Mucosa of rectum (tissue), 2 donors: Measurements from ENCODE around the gene TANGO2.

ENCODE experiments used
- H3K27ac ChIP-seq, 2 donors: one replicate each; pipeline ENCODE4 v1.7.0; 2013; ENCODE audit warnings: inconsistent platforms in 2 of 2, low read depth in 2 of 2, low read length in 2 of 2
- H3K27me3 ChIP-seq, 2 donors: one replicate each; pipeline ENCODE4 v1.7.0; 2013; ENCODE audit warnings: low read length in 2 of 2; ENCODE audit not compliant: control insufficient read depth in 2 of 2, insufficient read depth in 2 of 2
- H3K36me3 ChIP-seq, 2 donors: one replicate each; pipeline ENCODE4 v1.7.0; 2013; ENCODE audit warnings: low read length in 2 of 2; ENCODE audit not compliant: control insufficient read depth in 2 of 2, insufficient read depth in 2 of 2
- H3K4me1 ChIP-seq, 2 donors: one replicate each; pipeline ENCODE4 v1.7.0; 2013; ENCODE audit warnings: low read length in 2 of 2, mild to moderate bottlenecking in 1 of 2; ENCODE audit not compliant: control insufficient read depth in 2 of 2, insufficient read depth in 2 of 2
- H3K4me3 ChIP-seq, 2 donors: one replicate each; pipeline ENCODE4 v1.7.0; 2013; ENCODE audit warnings: low read length in 2 of 2
- H3K9ac ChIP-seq, 2 donors: one replicate each; pipeline ENCODE4 v1.7.0; 2013; ENCODE audit warnings: low read length in 2 of 2, low read depth in 1 of 2, mild to moderate bottlenecking in 1 of 2
- H3K9me3 ChIP-seq, 2 donors: one replicate each; pipeline ENCODE4 v1.7.0; 2013; ENCODE audit warnings: low read length in 2 of 2; ENCODE audit not compliant: control insufficient read depth in 2 of 2
- donor health status: healthy.
- donor health status: Normal muscosa, but diverticular disease.

TANGO2 gene

DNA sequence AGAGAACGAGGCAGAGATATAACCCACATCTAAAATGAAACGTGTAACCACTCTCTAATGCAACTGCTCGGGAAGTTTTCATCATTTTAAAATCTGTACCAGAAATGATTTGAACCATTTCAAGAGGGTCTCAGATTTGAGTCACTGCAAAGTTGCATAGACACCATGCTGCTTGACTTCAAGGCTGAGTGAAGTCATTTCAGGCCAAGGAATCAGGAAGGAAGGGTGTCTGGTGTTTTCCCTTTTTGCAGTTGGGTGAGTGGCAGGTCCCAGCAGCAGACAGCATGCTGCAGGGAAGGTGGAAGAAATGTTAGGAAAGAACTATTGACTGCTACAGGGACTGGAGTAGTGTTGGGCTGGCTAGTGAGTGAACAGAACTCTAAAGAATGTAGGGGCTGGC is 16.5 kb downstream of the TANGO2 start:
- Histone ChIP-seq H3K9ac (no peak overlapping the region), H3K27ac (no peak overlapping the region)

DNA sequence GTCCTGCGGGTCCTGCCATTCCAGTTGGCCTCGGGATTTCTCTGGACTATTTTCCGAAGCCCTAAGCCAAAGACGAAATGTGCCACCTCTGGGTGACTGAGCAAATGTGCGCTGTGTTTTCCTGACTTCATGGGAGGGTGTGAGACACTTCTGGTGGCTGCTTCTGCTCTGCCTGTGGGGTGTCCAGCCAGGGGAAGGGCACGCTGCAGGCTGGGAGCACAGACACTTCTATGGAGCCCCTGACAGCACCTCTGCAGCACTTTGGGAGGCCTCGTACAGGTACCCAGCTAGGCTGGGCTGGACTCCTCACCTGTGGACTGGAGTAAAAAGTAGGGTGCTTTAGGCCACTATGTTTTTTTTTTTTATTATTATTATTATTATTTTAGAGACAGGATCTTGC is 17.7 kb downstream of the TANGO2 start:
- Histone ChIP-seq H3K9ac (no peak overlapping the region), H3K4me1 (no peaks in the 10 kb centered on the region), H3K27me3 (no peaks in the 10 kb centered on the region), H3K4me3 (no peak overlapping the region), H3K36me3 (peaks cover 15 to 19% of the 10 kb centered on the region in 2 donors), H3K27ac (no peak overlapping the region), H3K9me3 (no peaks in the 10 kb centered on the region)

More for the DNA sequence above, 16.5 kb downstream of the TANGO2 start:
- Histone ChIP-seq H3K4me3 (no peak overlapping the region), H3K36me3 (peaks cover 9 to 11% of the 10 kb centered on the region in 2 donors), H3K9me3 (no peaks in the 10 kb centered on the region), H3K4me1 (peaks cover under 1 to 10% of the 10 kb centered on the region in 2 donors), H3K27me3 (no peaks in the 10 kb centered on the region)

DNA sequence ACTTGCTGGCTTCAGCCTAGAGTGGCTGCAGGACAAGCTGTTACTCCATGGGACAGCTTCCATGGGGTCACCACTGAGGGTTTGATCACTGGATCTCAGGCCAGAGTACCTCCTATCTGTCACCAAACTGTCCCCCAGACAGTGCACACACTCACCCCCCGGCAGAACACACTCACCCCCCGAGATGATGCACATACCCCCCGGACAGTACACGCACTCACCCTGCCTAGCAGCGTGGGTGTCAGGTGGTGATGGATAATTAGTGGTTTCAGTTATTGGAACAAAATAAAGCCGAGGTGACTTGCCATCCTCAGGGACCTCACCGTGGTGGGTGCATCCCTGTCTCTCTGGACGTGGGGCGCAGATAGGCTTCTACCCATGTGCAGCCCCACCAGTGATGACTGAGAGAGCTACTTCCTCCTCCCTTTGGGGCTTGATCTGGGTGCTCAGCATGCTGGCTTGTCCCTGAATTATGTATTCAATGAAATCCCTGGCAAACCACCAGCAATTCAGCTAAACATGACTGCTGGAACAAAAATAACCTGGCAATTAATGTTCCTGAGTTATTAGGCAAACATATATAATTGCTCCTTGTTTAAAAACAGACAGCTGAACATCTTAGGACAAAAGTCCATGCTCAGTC is 18.9 kb downstream of the TANGO2 start:
- Histone ChIP-seq H3K9ac (no peak overlapping the region), H3K27me3 (no peaks in the 10 kb centered on the region), H3K4me3 (no peak overlapping the region), H3K4me1 (no peaks in the 10 kb centered on the region), H3K9me3 (no peaks in the 10 kb centered on the region), H3K27ac (no peak overlapping the region), H3K36me3 (peaks cover 20 to 29% of the 10 kb centered on the region in 2 donors)

DNA sequence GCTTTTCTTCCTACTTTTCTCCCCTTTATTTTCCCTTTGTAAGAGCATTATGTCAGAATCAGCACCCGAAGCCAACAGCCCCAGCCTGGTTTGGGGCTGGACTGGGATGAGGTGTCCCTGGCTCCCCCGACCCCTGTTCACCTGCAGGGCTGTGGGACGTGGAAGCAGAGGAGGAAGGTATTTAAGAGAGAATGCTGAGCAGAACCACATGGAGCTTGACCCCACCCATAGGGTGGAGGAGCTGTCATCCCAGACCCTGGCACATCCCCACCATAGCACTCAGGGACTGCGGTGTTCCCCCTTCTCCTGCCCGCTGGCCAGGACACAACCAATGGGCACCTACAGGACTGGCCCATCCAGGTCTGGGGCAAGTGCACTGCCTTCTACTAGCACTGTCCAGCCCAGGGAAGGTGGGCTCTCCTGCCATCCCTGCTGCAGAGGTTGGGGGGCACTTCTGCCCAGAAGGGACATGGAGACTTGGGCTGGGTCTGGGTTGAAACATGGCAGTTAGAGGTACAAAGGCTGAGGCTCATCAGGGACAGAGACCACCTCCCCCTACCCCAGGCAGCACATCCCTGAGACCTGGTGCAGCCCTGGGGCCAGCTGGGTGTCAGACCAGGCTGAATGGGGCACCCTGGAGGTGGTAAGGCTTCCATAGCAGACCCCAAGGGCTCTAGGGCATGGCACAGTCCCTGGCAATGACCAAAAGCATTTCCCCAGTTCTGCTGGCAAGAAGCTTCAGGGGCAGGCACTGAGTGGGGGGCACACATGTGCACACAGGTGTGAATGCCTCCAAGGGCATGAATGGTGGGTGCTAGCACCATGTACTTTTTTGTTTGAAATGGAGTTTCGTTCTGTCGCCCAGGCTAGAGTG is 19.7 kb downstream of the TANGO2 start:
- Histone ChIP-seq H3K27ac (no peak overlapping the region), H3K4me3 (no peak overlapping the region), H3K9me3 (no peaks in the 10 kb centered on the region), H3K9ac (no peak overlapping the region), H3K27me3 (no peaks in the 10 kb centered on the region), H3K36me3 (peaks cover 20 to 29% of the 10 kb centered on the region in 2 donors), H3K4me1 (no peaks in the 10 kb centered on the region)

DNA sequence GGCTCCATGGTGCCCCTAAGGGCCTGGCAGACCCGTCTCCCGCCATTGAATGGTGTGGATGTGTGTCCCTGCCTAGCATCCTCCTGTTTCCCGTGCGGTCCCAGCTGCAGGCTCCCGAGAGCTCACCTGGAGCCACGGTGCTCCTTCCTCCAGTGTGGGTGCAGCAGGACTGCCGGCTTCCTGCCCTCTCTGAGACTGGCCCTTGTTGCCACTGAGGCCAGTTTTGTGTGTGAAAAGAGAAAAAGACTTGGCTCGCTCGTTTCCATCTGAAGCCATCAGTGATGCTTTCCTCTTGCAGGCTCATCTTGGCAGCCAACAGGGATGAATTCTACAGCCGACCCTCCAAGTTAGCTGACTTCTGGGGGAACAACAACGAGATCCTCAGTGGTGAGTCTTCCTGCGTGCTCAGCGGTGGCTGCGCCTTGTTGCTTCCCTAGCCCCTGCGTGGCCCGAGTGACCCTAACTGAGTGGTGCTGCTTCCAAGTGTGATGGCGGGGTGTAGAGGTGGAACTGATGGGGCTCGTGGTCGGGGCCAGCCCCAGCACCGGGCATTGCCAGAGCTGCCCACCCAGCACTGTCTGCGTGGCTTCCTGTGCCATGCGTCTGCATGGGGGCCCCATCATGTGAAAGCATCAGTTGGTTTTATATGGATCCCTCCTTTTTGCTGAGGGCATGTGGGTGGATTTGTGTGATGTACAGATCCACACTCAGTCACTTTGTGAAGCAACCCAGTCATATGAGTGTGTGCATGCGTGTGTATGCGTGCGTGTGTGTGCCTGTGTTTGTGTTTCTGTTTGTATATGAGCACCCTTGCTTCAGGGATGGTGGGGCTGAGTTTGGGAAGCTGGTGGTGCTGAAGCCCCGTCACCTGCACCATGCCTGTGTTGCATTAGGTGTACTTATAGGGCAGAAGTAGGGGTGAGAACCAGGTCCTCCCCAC is 22.4 kb downstream of the TANGO2 start:
- Histone ChIP-seq H3K9ac (no peak overlapping the region), H3K4me1 (no peaks in the 10 kb centered on the region), H3K27me3 (no peaks in the 10 kb centered on the region), H3K4me3 (no peak overlapping the region), H3K36me3 (peaks cover 21 to 29% of the 10 kb centered on the region in 2 donors), H3K27ac (no peak overlapping the region), H3K9me3 (no peaks in the 10 kb centered on the region)

DNA sequence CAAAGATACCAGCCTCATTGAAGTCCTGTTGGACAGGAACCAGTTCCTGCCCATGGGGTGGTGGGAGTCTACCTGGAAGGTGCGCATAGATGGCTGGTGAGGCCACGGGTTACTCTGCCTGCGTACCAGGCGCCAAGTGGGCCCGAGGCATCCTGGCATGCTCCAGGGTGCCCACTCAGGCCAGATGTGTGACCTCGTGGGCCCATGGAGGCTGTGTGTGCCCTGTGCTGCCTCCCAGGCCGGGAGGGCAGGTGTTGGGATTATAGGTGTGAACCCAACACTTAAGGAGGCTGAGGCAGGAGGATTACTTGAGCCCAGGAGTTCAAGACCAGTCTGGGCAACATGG is 23.1 kb downstream of the TANGO2 start:
- Histone ChIP-seq H3K4me3 (no peak overlapping the region), H3K9me3 (no peaks in the 10 kb centered on the region), H3K27ac (no peak overlapping the region), H3K27me3 (no peaks in the 10 kb centered on the region), H3K4me1 (no peaks in the 10 kb centered on the region), H3K9ac (no peak overlapping the region), H3K36me3 (peaks cover 21 to 28% of the 10 kb centered on the region in 2 donors)

DNA sequence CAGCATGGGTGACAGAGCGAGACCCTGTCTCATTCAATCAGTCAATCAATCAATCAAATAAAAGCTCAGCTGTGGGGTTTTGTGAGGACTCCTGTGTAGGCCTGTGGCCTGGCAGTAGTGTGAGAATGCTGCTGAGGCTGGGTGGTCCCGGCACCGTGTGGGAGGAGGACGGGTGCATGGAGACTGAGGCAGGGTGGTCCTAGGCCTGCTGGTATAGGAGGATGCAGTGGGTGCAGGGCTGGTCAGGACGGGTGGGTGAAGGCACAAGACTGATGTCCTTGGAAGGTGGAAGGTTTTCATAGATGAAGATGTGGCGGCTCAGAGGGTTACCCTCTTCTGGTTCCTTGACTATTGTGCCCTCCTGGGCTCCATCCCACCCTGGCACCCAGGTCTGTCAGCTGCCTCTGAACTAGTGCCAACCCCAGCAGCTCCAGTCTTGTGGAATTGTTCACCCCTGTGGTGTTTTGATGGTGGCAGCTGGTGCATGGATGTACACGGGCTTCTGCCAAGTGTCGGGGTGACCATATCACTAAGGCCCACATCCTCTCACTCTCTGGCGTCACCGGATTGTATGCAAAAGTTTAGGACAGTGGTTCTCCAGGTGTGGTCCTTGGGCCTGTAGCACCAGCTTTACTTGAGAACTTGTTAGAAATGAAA is 23.7 kb downstream of the TANGO2 start:
- Histone ChIP-seq H3K27me3 (no peaks in the 10 kb centered on the region), H3K36me3 (peaks cover 21 to 28% of the 10 kb centered on the region in 2 donors), H3K9ac (no peak overlapping the region), H3K27ac (no peak overlapping the region), H3K4me1 (no peaks in the 10 kb centered on the region), H3K9me3 (no peaks in the 10 kb centered on the region), H3K4me3 (no peak overlapping the region)

DNA sequence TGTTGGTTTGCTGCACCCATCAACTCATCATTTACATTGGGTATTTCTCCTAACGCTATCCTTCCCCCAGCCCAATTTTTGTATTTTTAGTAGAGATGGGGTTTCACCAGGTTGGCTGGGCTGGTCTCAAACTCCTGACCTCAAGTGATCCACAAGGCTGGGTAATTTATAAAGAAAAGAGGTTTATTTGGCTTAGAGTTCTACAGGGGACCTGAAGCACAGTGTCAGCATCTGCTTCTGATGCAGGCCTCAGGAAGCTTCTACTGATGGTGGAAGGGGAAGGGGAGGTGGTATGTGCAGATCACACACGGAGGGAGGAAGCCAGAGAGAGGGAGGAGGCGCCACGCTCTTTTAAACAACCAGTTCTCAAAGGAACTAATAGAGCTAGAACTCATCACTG is 25.8 kb downstream of the TANGO2 start:
- H3K4me1 ChIP-seq, result no peaks in the 10 kb centered on the region
- peaks cover 18 to 28% of the 10 kb centered on the region in 2 donors for H3K36me3 ChIP-seq
- no peaks in the 10 kb centered on the region for H3K9me3 ChIP-seq
- H3K4me3 ChIP-seq, result no peak overlapping the region
- no peak overlapping the region for H3K27ac ChIP-seq
- H3K9ac ChIP-seq, result no peak overlapping the region
- no peaks in the 10 kb centered on the region for H3K27me3 ChIP-seq

DNA sequence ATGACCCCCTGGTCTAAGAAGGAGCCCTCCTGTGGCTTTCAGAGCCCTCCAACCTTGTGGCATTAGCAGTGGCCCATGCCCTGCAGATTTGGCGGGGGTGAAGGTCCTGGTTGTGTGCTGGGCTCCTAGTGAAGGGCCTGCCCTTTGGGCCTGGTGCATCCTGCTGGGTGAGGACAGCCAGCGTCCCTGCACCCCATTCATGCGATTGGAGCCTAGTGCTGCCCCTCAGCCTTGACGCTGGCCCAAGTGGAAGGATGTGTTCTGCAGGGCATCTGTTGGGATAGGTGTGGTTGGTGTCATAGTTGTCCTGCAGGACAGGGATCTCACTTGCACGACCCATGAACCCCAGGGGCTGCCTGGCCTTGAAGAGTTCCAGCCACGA is 31.0 kb downstream of the TANGO2 start:
- H3K4me3 ChIP-seq, result no peak overlapping the region
- no peaks in the 10 kb centered on the region for H3K9me3 ChIP-seq
- no peaks in the 10 kb centered on the region for H3K27me3 ChIP-seq
- H3K27ac ChIP-seq, result peak overlapping the region; percentile 58 to 71
- peaks cover 0 to 6% of the 10 kb centered on the region in 2 donors for H3K4me1 ChIP-seq
- H3K9ac ChIP-seq, result no peak overlapping the region
- H3K36me3 ChIP-seq, result peaks cover 23 to 37% of the 10 kb centered on the region in 2 donors
